NCI-H510A (cell line): ENCODE results near the gene CDX2.

Experiments
- DNase-seq: peaks from one replicate; lab custom pipeline; 2025; lab: John Stamatoyannopoulos, UW

The CDX2 gene

GRCh38 chr13:27928353-27928804, 40.7 kb downstream of the CDX2 start:
- DNase-seq: no peak

- no peak for DNase-seq
These were observed 41.4 kb downstream of the CDX2 start for GRCh38 chr13:27927444-27928352.

GRCh38 chr13:27926644-27927434, 42.3 kb downstream of the CDX2 start:
- DNase-seq: no peak

GRCh38 chr13:27925220-27925991, 43.7 kb downstream of the CDX2 start:
- no peak for DNase-seq

GRCh38 chr13:27924529-27925141, 44.5 kb downstream of the CDX2 start:
- DNase-seq: no peak

- no peak for DNase-seq
These were observed 45.2 kb downstream of the CDX2 start for GRCh38 chr13:27923794-27924528.

- DNase-seq: no peak
These were observed 46.1 kb downstream of the CDX2 start for GRCh38 chr13:27922883-27923612.

GRCh38 chr13:27921961-27922882, 46.9 kb downstream of the CDX2 start:
- no peak for DNase-seq

- no peak for DNase-seq
These were observed 47.6 kb downstream of the CDX2 start for GRCh38 chr13:27921421-27921960.

- no peak for DNase-seq
These were observed 48.3 kb downstream of the CDX2 start for GRCh38 chr13:27920677-27921420.

- no peak for DNase-seq
These were observed 49.0 kb downstream of the CDX2 start, which contains the start of gene PDX1 for GRCh38 chr13:27919934-27920676. TSS of gene PDX1 (plus strand) at chr13:27920000. CDS start at chr13:27920139, 139 bp downstream.

- peak; percentile 39 for DNase-seq
These were observed 49.5 kb downstream of the CDX2 start for GRCh38 chr13:27919659-27919933.

GRCh38 chr13:27918918-27919658, 50.0 kb downstream of the CDX2 start:
- DNase-seq: no peak

GRCh38 chr13:27918041-27918917, 50.8 kb downstream of the CDX2 start:
- DNase-seq: no peak

GRCh38 chr13:27917121-27917947, 51.8 kb downstream of the CDX2 start:
- DNase-seq: no peak
